Natural killer cell (primary cell): ENCODE results near the gene INTS3. TPM values are rescaled to one million over a fixed set of nuclear protein-coding genes. Genes with fewer than 3 reads are reported as not detected.
A peak's percentile ranks its signal among the peaks of the same experiment; 100 is the strongest.

Source experiments
- ATAC-seq, 3 donors: fragments of 150-1000 bp in 2 of 3; fragments of 200-7000 bp in 1 of 3; cut with Tn5 transposase; 1 replicate in 1 of 3; 2 replicates in 2 of 3; pipeline ENCODE4 v1.10.0; 2021; ENCODE audit warnings: mild to moderate bottlenecking in 2 of 3, moderate library complexity in 2 of 3
- DNase-seq, 2 donors: peaks; one replicate each; pipeline versions ENCODE4 v3.0.0 to v3.0.0-alpha.2; 2013 to 2021; ENCODE audit warnings: mixed read lengths in 1 of 2
- H3K27ac ChIP-seq: one replicate; pipeline ENCODE4 v1.5.1; 2013; ENCODE audit warnings: mild to moderate bottlenecking, low read length
- H3K27me3 ChIP-seq: one replicate; pipeline ENCODE4 v1.6.1; 2013; ENCODE audit warnings: low read length; ENCODE audit not compliant: control insufficient read depth, insufficient read depth
- H3K36me3 ChIP-seq: one replicate; pipeline ENCODE4 v1.6.1; 2013; ENCODE audit warnings: low read length; ENCODE audit not compliant: control insufficient read depth, insufficient read depth
- H3K4me1 ChIP-seq: one replicate; pipeline ENCODE4 v1.6.1; 2013; ENCODE audit warnings: low read length; ENCODE audit not compliant: control insufficient read depth, insufficient read depth
- H3K4me3 ChIP-seq: one replicate; pipeline ENCODE4 v1.5.1; 2013; ENCODE audit warnings: low read length
- H3K9me3 ChIP-seq: one replicate; pipeline ENCODE4 v1.6.1; 2013; ENCODE audit warnings: low read length; ENCODE audit not compliant: control insufficient read depth, insufficient read depth
- H3K27ac Mint-ChIP-seq, 2 donors: one replicate each; pipeline ENCODE4 v1.8.0; 2022; ENCODE audit warnings: mild to moderate bottlenecking in 2 of 2, mixed read lengths in 2 of 2, moderate library complexity in 1 of 2
- H3K27me3 Mint-ChIP-seq, 2 donors: one replicate each; pipeline ENCODE4 v1.8.0; 2022; ENCODE audit warnings: low read depth in 2 of 2, mixed read lengths in 2 of 2
- H3K36me3 Mint-ChIP-seq: one replicate; pipeline ENCODE4 v1.8.0; 2022; ENCODE audit warnings: mixed read lengths
- H3K4me1 Mint-ChIP-seq, 2 donors: one replicate each; pipeline ENCODE4 v1.8.0; 2022; ENCODE audit warnings: mixed read lengths in 2 of 2
- H3K4me3 Mint-ChIP-seq: one replicate; pipeline ENCODE4 v1.8.0; 2022; ENCODE audit warnings: mild to moderate bottlenecking, moderate library complexity, mixed read lengths
- H3K9me3 Mint-ChIP-seq, 2 donors: one replicate each; pipeline ENCODE4 v1.8.0; 2022; ENCODE audit warnings: mixed read lengths in 2 of 2
- CTCF ChIP-seq: fragments of 200-600 bp; IDR thresholded peaks from one replicate; pipeline ENCODE4 v1.8.0; 2022; ENCODE audit warnings: antibody characterized with exemption
- WGBS: methylation state at CpG from one replicate; pipeline ENCODE4 v1.1.7; 2013; ENCODE audit warnings: missing lambda C conversion rate; ENCODE audit not compliant: insufficient coverage; 5-methylcytosine and 5-hydroxymethylcytosine counted together
- intact Hi-C: fragments of 100-400 bp; cut with micrococcal nuclease; formaldehyde crosslinking; loops from one replicate; pipeline ENCODE4 v1.14.2; 2022
- total RNA-seq, 4 donors: library from RNA; stranded (reverse); fragments of 120-200 nt in 1 of 4; gene quantifications; one replicate each; pipeline versions ENCODE4 v1.2.3 to v1.2.4, GENCODE V29; 2013 to 2022

INTS3 gene
- total RNA-seq, 3 donors from 2014 or later (not counting 1 experiment from before 2014, with no cell fraction given): 44.3 to 55.3 (median 44.5) TPM

- no peaks in the 10 kb centered on the region for H3K27me3 ChIP-seq
- peak within 1 kb of the TSS; percentile 47 for H3K4me3 ChIP-seq
- peak; percentile 46 to 63 (median 50) for ATAC-seq
- DNase-seq: no peak
- Mint-ChIP-seq H3K4me1 (peaks cover 41 to 58% of the 10 kb centered on the region in 2 donors), H3K27me3 (no peaks in the 10 kb centered on the region), H3K36me3 (no peaks in the 10 kb centered on the region), H3K4me3 (peak within 1 kb of the TSS; percentile 91), H3K27ac (peak within 1 kb of the TSS; percentile 92), H3K9me3 (no peaks in the 10 kb centered on the region)
- 12% methylated on average over 34 of the region's 35 CpGs for WGBS
- H3K9me3 ChIP-seq: no peaks in the 10 kb centered on the region
- H3K36me3 ChIP-seq: peaks cover 32% of the 10 kb centered on the region
- intact Hi-C loops: loop anchor here (1.0 to 10.0 kb wide), 4 partner anchors 8 to 100 kb away; partner anchors contain the start of genes ILF2, INTS3 and NPR1
- peaks cover 51% of the 10 kb centered on the region for H3K4me1 ChIP-seq
- H3K27ac ChIP-seq: peak within 1 kb of the TSS; percentile 89
- TF ChIP-seq CTCF: no peak
Observed at GRCh38 chr1:153774780-153775457, 47.1 kb downstream of the INTS3 start, which contains the start of gene SLC27A3. SLC27A3 (plus strand) TSS chr1:153775407; CDS start chr1:153775498, 91 bp downstream.

DNA sequence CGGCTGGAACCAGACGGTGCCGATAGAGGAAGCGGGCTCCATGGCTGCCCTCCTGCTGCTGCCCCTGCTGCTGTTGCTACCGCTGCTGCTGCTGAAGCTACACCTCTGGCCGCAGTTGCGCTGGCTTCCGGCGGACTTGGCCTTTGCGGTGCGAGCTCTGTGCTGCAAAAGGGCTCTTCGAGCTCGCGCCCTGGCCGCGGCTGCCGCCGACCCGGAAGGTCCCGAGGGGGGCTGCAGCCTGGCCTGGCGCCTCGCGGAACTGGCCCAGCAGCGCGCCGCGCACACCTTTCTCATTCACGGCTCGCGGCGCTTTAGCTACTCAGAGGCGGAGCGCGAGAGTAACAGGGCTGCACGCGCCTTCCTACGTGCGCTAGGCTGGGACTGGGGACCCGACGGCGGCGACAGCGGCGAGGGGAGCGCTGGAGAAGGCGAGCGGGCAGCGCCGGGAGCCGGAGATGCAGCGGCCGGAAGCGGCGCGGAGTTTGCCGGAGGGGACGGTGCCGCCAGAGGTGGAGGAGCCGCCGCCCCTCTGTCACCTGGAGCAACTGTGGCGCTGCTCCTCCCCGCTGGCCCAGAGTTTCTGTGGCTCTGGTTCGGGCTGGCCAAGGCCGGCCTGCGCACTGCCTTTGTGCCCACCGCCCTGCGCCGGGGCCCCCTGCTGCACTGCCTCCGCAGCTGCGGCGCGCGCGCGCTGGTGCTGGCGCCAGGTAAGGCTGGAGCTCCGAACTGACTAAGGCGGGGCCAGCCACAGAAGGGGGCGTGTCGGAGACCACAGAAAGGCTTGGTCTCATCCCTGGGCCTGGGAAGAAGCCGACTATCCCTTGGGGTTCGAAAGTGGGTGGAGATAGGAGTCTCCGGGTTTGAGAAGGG is 47.8 kb downstream of the INTS3 start:
- under 1% methylated on average over 83 of the region's 83 CpGs for whole genome bisulfite sequencing
- Histone ChIP-seq H3K27ac (peak overlapping the region; percentile 89), H3K4me1 (peaks cover 51% of the 10 kb centered on the region), H3K9me3 (no peaks in the 10 kb centered on the region), H3K36me3 (peaks cover 34% of the 10 kb centered on the region), H3K27me3 (no peaks in the 10 kb centered on the region), H3K4me3 (peak overlapping the region; percentile 47)
- DNase-seq (peak; percentile 76 to 78), ATAC-seq (peak; percentile 74 to 87 (median 84))
- H3K4me1 Mint-ChIP-seq: peaks cover 41 to 58% of the 10 kb centered on the region in 2 donors
- no peak for TF ChIP-seq CTCF
- H3K27ac Mint-ChIP-seq: peak overlapping the region; percentile 92
- H3K27me3 Mint-ChIP-seq: no peaks in the 10 kb centered on the region
- no peaks in the 10 kb centered on the region for H3K36me3 Mint-ChIP-seq
- peak overlapping the region; percentile 91 for H3K4me3 Mint-ChIP-seq
- intact Hi-C loops: loop anchor here (1.0 to 10.0 kb wide), 5 partner anchors 8 to 101 kb away; partner anchors contain the start of genes ILF2, INTS3 and NPR1
- no peaks in the 10 kb centered on the region for H3K9me3 Mint-ChIP-seq

GRCh38 chr1:153776352-153776751 is 48.5 kb downstream of the INTS3 start:
- no peak for ATAC-seq
- H3K4me1 ChIP-seq: peaks cover 51% of the 10 kb centered on the region
- peak overlapping the region; percentile 91 for H3K4me3 Mint-ChIP-seq
- peaks cover 41 to 58% of the 10 kb centered on the region in 2 donors for H3K4me1 Mint-ChIP-seq
- DNase-seq: no peak
- H3K9me3 Mint-ChIP-seq: no peaks in the 10 kb centered on the region
- peaks cover 33% of the 10 kb centered on the region for H3K36me3 ChIP-seq
- no peaks in the 10 kb centered on the region for H3K9me3 ChIP-seq
- peak overlapping the region; percentile 47 for H3K4me3 ChIP-seq
- no peaks in the 10 kb centered on the region for H3K27me3 Mint-ChIP-seq
- H3K36me3 Mint-ChIP-seq: no peaks in the 10 kb centered on the region
- H3K27ac Mint-ChIP-seq: peak overlapping the region; percentile 92
- H3K27me3 ChIP-seq: no peaks in the 10 kb centered on the region
- WGBS: 84% methylated on average over 9 of the region's 10 CpGs
- intact Hi-C loops: loop anchor here (1.0 to 10.0 kb wide), 3 partner anchors 15 to 102 kb away; partner anchors contain the start of genes ILF2, INTS3 and NPR1
- peak overlapping the region; percentile 89 for H3K27ac ChIP-seq
- no peak for TF ChIP-seq CTCF
